Astrocyte (in vitro differentiated cells and primary cell): ENCODE data around the gene METTL27. TPM values are rescaled to one million over a fixed set of nuclear protein-coding genes. Genes with fewer than 3 reads are reported as not detected.

Source experiments
- DNase-seq: peaks from one replicate; pipeline ENCODE4 v3.0.0-alpha.2; 2010; ENCODE audit warnings: low read depth
- FAIRE-seq: peaks from 2 replicates; lab custom pipeline; 2011; peaks lifted over from hg19 to GRCh38; lab: Jason Lieb, UNC
- H2AFZ ChIP-seq: 2 replicates; pipeline ENCODE4 v1.6.0; 2012; ENCODE audit warnings: low read depth, low read length, inconsistent platforms
- H3K27ac ChIP-seq: 2 replicates; pipeline ENCODE4 v1.5.1; 2011; ENCODE audit warnings: low read depth, low read length, inconsistent platforms
- H3K27me3 ChIP-seq: 2 replicates; pipeline ENCODE4 v1.6.0; 2011; ENCODE audit warnings: low read length, inconsistent platforms; ENCODE audit not compliant: insufficient read depth
- H3K36me3 ChIP-seq: 2 replicates; pipeline ENCODE4 v1.5.1; 2011; ENCODE audit warnings: low read length, inconsistent platforms; ENCODE audit not compliant: insufficient read depth
- H3K4me1 ChIP-seq: 2 replicates; pipeline ENCODE4 v1.5.1; 2011; ENCODE audit warnings: low read length, inconsistent platforms; ENCODE audit not compliant: insufficient read depth
- H3K4me2 ChIP-seq: 2 replicates; pipeline ENCODE4 v1.6.0; 2012; ENCODE audit warnings: low read length, inconsistent platforms
- H3K4me3 ChIP-seq: 2 replicates; pipeline ENCODE4 v1.5.1; 2011; ENCODE audit warnings: low read depth, mild to moderate bottlenecking, low read length, inconsistent platforms; ENCODE audit not compliant: insufficient read depth
- H3K79me2 ChIP-seq: 2 replicates; pipeline ENCODE4 v1.6.0; 2012; ENCODE audit warnings: mild to moderate bottlenecking, low read length, inconsistent platforms; ENCODE audit not compliant: insufficient read depth
- H3K9ac ChIP-seq: 2 replicates; pipeline ENCODE4 v1.6.0; 2012; ENCODE audit warnings: mild to moderate bottlenecking, low read length, inconsistent platforms
- H3K9me3 ChIP-seq: 2 replicates; pipeline ENCODE4 v1.5.1; 2012; ENCODE audit warnings: low read depth, mild to moderate bottlenecking, low read length, inconsistent platforms; ENCODE audit not compliant: insufficient read depth
- H4K20me1 ChIP-seq: 2 replicates; pipeline ENCODE4 v1.6.0; 2012; ENCODE audit warnings: low read length, inconsistent platforms; ENCODE audit not compliant: insufficient read depth
- H3K27ac Mint-ChIP-seq: one replicate; pipeline ENCODE4 v1.8.0; 2021; ENCODE audit warnings: mild to moderate bottlenecking, mixed read lengths; ENCODE audit not compliant: unreplicated experiment
- H3K27me3 Mint-ChIP-seq: one replicate; pipeline ENCODE4 v1.8.0; 2021; ENCODE audit warnings: low read depth, mixed read lengths; ENCODE audit not compliant: unreplicated experiment
- H3K36me3 Mint-ChIP-seq: one replicate; pipeline ENCODE4 v1.8.0; 2021; ENCODE audit warnings: low read depth, mixed read lengths; ENCODE audit not compliant: unreplicated experiment
- H3K4me1 Mint-ChIP-seq: one replicate; pipeline ENCODE4 v1.8.0; 2021; ENCODE audit warnings: low read depth, mixed read lengths; ENCODE audit not compliant: unreplicated experiment
- H3K4me3 Mint-ChIP-seq: one replicate; pipeline ENCODE4 v1.8.0; 2021; ENCODE audit warnings: mild to moderate bottlenecking, moderate library complexity, mixed read lengths; ENCODE audit not compliant: unreplicated experiment
- H3K9me3 Mint-ChIP-seq: one replicate; pipeline ENCODE4 v1.8.0; 2021; ENCODE audit warnings: mild to moderate bottlenecking, mixed read lengths; ENCODE audit not compliant: unreplicated experiment
- EZH2 ChIP-seq: IDR thresholded peaks from 2 replicates; pipeline ENCODE4 v1.6.1; 2012; ENCODE audit warnings: mild to moderate bottlenecking, low read length, inconsistent platforms; ENCODE audit not compliant: insufficient read depth
- total RNA-seq: library from RNA; stranded (reverse); gene quantifications from 2 replicates; pipeline ENCODE4 v1.2.1, GENCODE V29; 2021
- TF ChIP-seq, protein P1 (sequence below): IDR thresholded peaks from 2 replicates; pipeline ENCODE4 v1.5.1; 2011; ENCODE audit warnings: low read depth, mild to moderate bottlenecking, inconsistent platforms, low read length, moderate library complexity; ENCODE audit not compliant: insufficient read depth

Gene METTL27
- total RNA-seq, 1 donor from 2014 or later, result 2.5 TPM

GRCh38 chr7:73833251-73833919, 8.9 kb downstream of the METTL27 start:
- H3K4me2 ChIP-seq, result no peak overlapping the region
- H3K4me3 Mint-ChIP-seq, result peak overlapping the region; percentile 24
- H3K27me3 Mint-ChIP-seq, result no peaks in the 10 kb centered on the region
- no peaks in the 10 kb centered on the region for H3K36me3 ChIP-seq
- H3K27me3 ChIP-seq, result no peaks in the 10 kb centered on the region
- H3K27ac Mint-ChIP-seq, result peak overlapping the region; percentile 80
- no peak overlapping the region for H3K27ac ChIP-seq
- peak overlapping the region; percentile 24 for H2AFZ ChIP-seq
- no peaks in the 10 kb centered on the region for H4K20me1 ChIP-seq
- peaks cover 25% of the 10 kb centered on the region for H3K4me1 Mint-ChIP-seq
- no peak overlapping the region for H3K9ac ChIP-seq
- H3K79me2 ChIP-seq, result no peaks in the 10 kb centered on the region
- peaks cover 8% of the 10 kb centered on the region for H3K4me1 ChIP-seq
- H3K9me3 ChIP-seq, result no peaks in the 10 kb centered on the region
- no peaks in the 10 kb centered on the region for H3K9me3 Mint-ChIP-seq
- no peak for TF ChIP-seq EZH2
- TF ChIP-seq, protein P1, sequence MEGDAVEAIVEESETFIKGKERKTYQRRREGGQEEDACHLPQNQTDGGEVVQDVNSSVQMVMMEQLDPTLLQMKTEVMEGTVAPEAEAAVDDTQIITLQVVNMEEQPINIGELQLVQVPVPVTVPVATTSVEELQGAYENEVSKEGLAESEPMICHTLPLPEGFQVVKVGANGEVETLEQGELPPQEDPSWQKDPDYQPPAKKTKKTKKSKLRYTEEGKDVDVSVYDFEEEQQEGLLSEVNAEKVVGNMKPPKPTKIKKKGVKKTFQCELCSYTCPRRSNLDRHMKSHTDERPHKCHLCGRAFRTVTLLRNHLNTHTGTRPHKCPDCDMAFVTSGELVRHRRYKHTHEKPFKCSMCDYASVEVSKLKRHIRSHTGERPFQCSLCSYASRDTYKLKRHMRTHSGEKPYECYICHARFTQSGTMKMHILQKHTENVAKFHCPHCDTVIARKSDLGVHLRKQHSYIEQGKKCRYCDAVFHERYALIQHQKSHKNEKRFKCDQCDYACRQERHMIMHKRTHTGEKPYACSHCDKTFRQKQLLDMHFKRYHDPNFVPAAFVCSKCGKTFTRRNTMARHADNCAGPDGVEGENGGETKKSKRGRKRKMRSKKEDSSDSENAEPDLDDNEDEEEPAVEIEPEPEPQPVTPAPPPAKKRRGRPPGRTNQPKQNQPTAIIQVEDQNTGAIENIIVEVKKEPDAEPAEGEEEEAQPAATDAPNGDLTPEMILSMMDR, result no peak
- no peaks in the 10 kb centered on the region for H3K36me3 Mint-ChIP-seq
- FAIRE-seq (no peak), DNase-seq (no peak)
- no peak overlapping the region for H3K4me3 ChIP-seq

DNA sequence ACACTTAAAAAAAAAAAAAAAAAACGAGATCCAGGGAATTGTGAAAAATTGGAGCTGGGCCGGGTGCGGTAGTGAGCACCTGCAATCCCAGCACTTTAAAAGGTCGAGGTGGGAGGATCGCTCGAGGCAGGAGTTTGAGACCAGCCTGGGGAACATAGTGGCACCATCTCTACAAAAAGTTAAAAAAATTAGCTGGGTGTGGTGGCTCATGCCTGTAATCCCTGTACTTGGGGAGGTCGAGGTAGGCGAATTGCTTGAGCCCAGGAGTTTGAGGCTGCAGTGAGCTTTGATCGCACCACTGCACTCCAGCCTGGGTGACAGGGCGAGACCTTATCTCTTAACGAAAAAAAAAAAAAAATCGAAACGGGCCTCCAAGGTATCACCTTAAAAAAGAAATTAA, 9.5 kb downstream of the METTL27 start:
- Mint-ChIP-seq H3K36me3 (no peaks in the 10 kb centered on the region), H3K9me3 (no peaks in the 10 kb centered on the region), H3K27ac (no peak overlapping the region), H3K27me3 (no peaks in the 10 kb centered on the region), H3K4me3 (peak overlapping the region; percentile 40), H3K4me1 (peaks cover 29% of the 10 kb centered on the region)
- no peak for FAIRE-seq
- no peak overlapping the region for H3K4me3 ChIP-seq
- no peak overlapping the region for H2AFZ ChIP-seq
- H3K9me3 ChIP-seq, result no peaks in the 10 kb centered on the region
- peaks cover 12% of the 10 kb centered on the region for H3K4me1 ChIP-seq
- H3K36me3 ChIP-seq, result no peaks in the 10 kb centered on the region
- no peaks in the 10 kb centered on the region for H4K20me1 ChIP-seq
- TF ChIP-seq, protein P1, result no peak
- TF ChIP-seq EZH2, result no peak
- H3K4me2 ChIP-seq, result no peak overlapping the region
- H3K79me2 ChIP-seq, result no peaks in the 10 kb centered on the region
- no peak for DNase-seq
- H3K9ac ChIP-seq, result no peak overlapping the region
- H3K27ac ChIP-seq, result no peak overlapping the region
- H3K27me3 ChIP-seq, result no peaks in the 10 kb centered on the region
